ENCODE data around the gene HS1BP3.

HS1BP3 gene

DNA sequence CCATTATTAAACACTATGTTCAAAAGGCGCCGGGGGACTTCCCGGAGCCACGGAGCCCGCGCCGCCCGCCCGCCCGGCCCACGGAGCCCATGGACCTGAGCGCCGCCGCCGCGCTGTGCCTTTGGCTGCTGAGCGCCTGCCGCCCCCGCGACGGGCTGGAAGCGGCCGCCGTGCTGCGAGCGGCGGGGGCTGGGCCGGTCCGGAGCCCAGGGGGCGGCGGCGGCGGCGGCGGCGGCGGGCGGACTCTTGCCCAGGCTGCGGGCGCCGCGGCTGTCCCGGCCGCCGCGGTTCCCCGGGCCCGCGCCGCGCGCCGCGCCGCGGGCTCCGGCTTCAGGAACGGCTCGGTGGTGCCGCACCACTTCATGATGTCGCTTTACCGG is 16.2 kb upstream of the HS1BP3 start:
- H3K4me3 ChIP-seq (IDR thresholded peaks at IDR 0.05; ENCODE audit: insufficient read depth, low read depth, low read length): no peak overlapping the region
- no peaks in the 10 kb centered on the region for H3K27me3 ChIP-seq (ENCODE audit: insufficient read depth, low read depth)
- TF ChIP-seq, protein P1, sequence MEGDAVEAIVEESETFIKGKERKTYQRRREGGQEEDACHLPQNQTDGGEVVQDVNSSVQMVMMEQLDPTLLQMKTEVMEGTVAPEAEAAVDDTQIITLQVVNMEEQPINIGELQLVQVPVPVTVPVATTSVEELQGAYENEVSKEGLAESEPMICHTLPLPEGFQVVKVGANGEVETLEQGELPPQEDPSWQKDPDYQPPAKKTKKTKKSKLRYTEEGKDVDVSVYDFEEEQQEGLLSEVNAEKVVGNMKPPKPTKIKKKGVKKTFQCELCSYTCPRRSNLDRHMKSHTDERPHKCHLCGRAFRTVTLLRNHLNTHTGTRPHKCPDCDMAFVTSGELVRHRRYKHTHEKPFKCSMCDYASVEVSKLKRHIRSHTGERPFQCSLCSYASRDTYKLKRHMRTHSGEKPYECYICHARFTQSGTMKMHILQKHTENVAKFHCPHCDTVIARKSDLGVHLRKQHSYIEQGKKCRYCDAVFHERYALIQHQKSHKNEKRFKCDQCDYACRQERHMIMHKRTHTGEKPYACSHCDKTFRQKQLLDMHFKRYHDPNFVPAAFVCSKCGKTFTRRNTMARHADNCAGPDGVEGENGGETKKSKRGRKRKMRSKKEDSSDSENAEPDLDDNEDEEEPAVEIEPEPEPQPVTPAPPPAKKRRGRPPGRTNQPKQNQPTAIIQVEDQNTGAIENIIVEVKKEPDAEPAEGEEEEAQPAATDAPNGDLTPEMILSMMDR (conservative IDR thresholded peaks at IDR 0.05; ENCODE audit: low read depth, low read length): no peak
- no peaks in the 10 kb centered on the region for H4K20me1 ChIP-seq (ENCODE audit: insufficient read depth)
- H3K27ac ChIP-seq: no peak overlapping the region
- H3K4me1 ChIP-seq (ENCODE audit: low read depth, poor library complexity, severe bottlenecking): no peaks in the 10 kb centered on the region
- no peaks in the 10 kb centered on the region for H3K36me3 ChIP-seq (ENCODE audit: insufficient read depth)
- H3K4me2 ChIP-seq: no peak overlapping the region
- H3K9ac ChIP-seq: no peak overlapping the region
- H2AFZ ChIP-seq (ENCODE audit: low read depth): no peak overlapping the region
- no peaks in the 10 kb centered on the region for H3K79me2 ChIP-seq (ENCODE audit: insufficient read depth, low read depth)

DNA sequence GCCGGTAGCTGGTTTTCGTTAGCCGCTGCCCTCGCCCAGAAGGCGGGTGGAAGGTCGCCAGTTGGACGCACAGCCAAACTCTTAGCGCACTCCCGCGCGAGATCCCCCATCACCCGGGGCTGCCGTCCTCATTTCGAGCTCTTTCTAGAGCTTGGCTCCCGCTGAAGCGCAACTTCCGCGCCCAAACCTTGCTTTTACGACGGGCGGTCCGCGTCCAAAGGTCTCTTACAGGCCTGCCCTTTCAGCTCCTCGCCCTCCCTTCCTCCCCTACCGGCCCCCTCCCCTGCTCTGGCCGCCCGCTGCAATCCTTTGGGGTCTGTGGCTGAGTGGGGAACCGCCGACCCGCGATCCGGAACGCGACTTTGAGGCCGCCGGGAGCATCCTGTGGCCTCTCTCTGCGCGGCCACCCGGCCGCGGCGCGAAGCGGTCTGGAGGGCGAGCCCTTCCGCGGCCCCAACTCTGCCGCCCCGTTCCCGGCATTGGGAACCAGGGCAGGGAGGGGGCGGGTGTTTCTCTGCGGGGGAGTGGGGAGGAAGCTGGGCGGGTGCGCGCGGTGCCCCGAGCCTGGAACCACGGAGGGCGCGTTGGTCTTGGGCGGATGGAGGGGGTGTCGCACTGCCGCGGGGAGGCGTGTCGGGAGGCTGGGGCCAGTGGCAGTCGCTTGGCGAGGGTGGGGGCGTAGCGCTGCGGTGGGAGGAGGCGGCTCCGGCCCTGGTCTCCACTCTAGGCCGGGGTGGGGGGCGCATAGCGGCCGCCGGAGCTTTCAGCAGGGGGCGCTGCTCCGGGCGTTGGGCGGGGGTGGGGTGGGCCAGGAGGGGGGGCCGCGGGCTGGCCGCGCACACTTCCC is 15.6 kb upstream of the HS1BP3 start, which contains the start of gene GDF7:
Gene GDF7, plus strand, starts transcription at position 841 of the 847 bp plus-strand sequence. CDS start 96 bp downstream, outside the sequence.
- Histone ChIP-seq H2AFZ (ENCODE audit: low read depth) (no peak within 1 kb of the TSS), H3K79me2 (ENCODE audit: insufficient read depth, low read depth) (no peaks in the 10 kb centered on the region), H3K4me2 (no peak within 1 kb of the TSS), H3K27me3 (ENCODE audit: insufficient read depth, low read depth) (no peaks in the 10 kb centered on the region), H3K4me1 (ENCODE audit: low read depth, poor library complexity, severe bottlenecking) (no peaks in the 10 kb centered on the region), H3K9ac (no peak within 1 kb of the TSS), H4K20me1 (ENCODE audit: insufficient read depth) (no peaks in the 10 kb centered on the region), H3K36me3 (ENCODE audit: insufficient read depth) (no peaks in the 10 kb centered on the region), H3K27ac (no peak within 1 kb of the TSS), H3K4me3 (IDR thresholded peaks at IDR 0.05; ENCODE audit: insufficient read depth, low read depth, low read length) (no peak within 1 kb of the TSS)
- TF ChIP-seq, protein P1 (conservative IDR thresholded peaks at IDR 0.05; ENCODE audit: low read depth, low read length): no peak

DNA sequence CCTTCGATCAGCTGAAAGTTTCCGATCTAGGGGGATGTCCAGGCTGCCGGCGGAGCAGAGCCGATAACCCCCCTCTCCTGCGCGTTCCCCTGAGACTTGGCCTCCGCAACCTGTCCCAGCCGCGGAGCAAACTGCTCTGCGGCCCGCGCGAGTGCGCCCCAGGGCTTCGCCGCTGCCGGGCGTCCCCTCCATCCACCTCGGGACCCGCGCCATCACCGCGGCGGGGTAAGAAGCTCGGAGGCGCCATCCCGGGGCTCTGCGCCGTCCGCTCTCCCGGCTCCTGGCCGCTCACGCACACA is 15.1 kb upstream of the HS1BP3 start:
- H3K4me2 ChIP-seq: no peak overlapping the region

DNA sequence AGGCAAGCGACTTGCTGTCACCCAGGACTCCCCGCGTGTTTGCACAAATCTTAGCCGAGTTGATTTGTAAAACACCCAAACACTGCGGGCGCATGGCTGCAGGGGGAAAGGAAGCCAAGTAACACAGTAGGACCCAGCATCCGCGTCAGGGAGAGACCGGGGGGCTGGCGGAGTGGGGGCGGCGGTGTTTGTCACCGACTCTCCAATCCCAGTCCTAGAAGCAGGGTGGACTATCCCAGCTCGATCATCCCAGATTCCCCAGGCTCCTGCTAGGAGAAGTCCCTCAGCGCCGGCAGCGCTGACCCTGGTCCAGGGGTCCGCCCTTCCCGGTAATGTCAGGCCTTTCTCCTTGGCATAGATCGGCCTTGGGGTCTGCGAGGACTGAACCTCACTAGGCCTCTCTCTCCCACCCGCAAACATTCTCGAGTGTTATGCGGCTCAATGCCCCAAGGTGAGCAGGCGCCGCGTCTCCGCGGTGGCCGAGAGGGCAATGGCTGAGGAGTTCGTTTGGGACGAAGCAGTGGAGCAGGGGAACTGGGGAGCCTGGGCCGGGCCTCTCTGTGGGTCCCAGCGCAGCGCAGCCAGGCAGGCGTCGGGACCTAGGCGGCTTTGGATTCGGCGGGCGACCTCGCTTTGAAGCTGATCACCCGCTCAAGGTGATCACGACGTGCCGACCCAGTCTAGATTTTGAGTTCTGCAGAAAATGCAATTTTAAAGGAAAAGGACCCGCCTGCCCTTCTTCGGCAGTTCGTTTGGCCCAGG is 14.5 kb upstream of the HS1BP3 start:
- no peak overlapping the region for H3K27ac ChIP-seq
- no peak overlapping the region for H2AFZ ChIP-seq (ENCODE audit: low read depth)
- no peaks in the 10 kb centered on the region for H4K20me1 ChIP-seq (ENCODE audit: insufficient read depth)

More for the DNA sequence above, 15.1 kb upstream of the HS1BP3 start:
- TF ChIP-seq, protein P1 (conservative IDR thresholded peaks at IDR 0.05; ENCODE audit: low read depth, low read length): no peak
- Histone ChIP-seq H3K4me3 (IDR thresholded peaks at IDR 0.05; ENCODE audit: insufficient read depth, low read depth, low read length) (no peak overlapping the region), H4K20me1 (ENCODE audit: insufficient read depth) (no peaks in the 10 kb centered on the region), H3K27ac (no peak overlapping the region), H3K4me1 (ENCODE audit: low read depth, poor library complexity, severe bottlenecking) (no peaks in the 10 kb centered on the region), H3K36me3 (ENCODE audit: insufficient read depth) (no peaks in the 10 kb centered on the region), H3K27me3 (ENCODE audit: insufficient read depth, low read depth) (no peaks in the 10 kb centered on the region), H3K79me2 (ENCODE audit: insufficient read depth, low read depth) (no peaks in the 10 kb centered on the region), H2AFZ (ENCODE audit: low read depth) (no peak overlapping the region), H3K9ac (no peak overlapping the region)

More for the DNA sequence above, 14.5 kb upstream of the HS1BP3 start:
- no peak overlapping the region for H3K4me2 ChIP-seq
- no peaks in the 10 kb centered on the region for H3K27me3 ChIP-seq (ENCODE audit: insufficient read depth, low read depth)
- no peak overlapping the region for H3K9ac ChIP-seq
- no peaks in the 10 kb centered on the region for H3K36me3 ChIP-seq (ENCODE audit: insufficient read depth)
- TF ChIP-seq, protein P1 (conservative IDR thresholded peaks at IDR 0.05; ENCODE audit: low read depth, low read length): no peak
- H3K4me1 ChIP-seq (ENCODE audit: low read depth, poor library complexity, severe bottlenecking): no peaks in the 10 kb centered on the region
- H3K4me3 ChIP-seq (IDR thresholded peaks at IDR 0.05; ENCODE audit: insufficient read depth, low read depth, low read length): no peak overlapping the region
- no peaks in the 10 kb centered on the region for H3K79me2 ChIP-seq (ENCODE audit: insufficient read depth, low read depth)

Data from KMS-11 (cell line).